C4-2B (cell line): Measurements from ENCODE around the gene MRPS24.

ENCODE experiments used
- H3K27ac ChIP-seq: fragments of 450-650 bp; 2 replicates; pipeline ENCODE4 v1.5.1; 2017
- CTCF ChIP-seq: fragments of 450-650 bp; conservative IDR thresholded peaks from 2 replicates; pipeline ENCODE4 v1.5.1; 2017; ENCODE audit warnings: mild to moderate bottlenecking
- ZFX ChIP-seq: fragments of 450-650 bp; IDR thresholded peaks from 2 replicates; pipeline ENCODE4 v1.6.1; 2017

Gene MRPS24

GRCh38 chr7:43868181-43868580 is 1.1 kb downstream of the MRPS24 start:
- TF ChIP-seq ZFX (no peak), CTCF (no peak)
- H3K27ac ChIP-seq = no peak overlapping the region

GRCh38 chr7:43865277-43865676 is 4.0 kb downstream of the MRPS24 start:
- no peak overlapping the region for H3K27ac ChIP-seq
- no peak for TF ChIP-seq ZFX
- no peak for TF ChIP-seq CTCF

- H3K27ac ChIP-seq = no peak overlapping the region
- TF ChIP-seq CTCF = no peak
- no peak for TF ChIP-seq ZFX
Measured at GRCh38 chr7:43864126-43864525, 5.2 kb downstream of the MRPS24 start.

- H3K27ac ChIP-seq = no peak overlapping the region
- TF ChIP-seq ZFX (no peak), CTCF (no peak)
Measured at GRCh38 chr7:43856996-43857395, 12.3 kb downstream of the MRPS24 start.

- H3K27ac ChIP-seq = no peak overlapping the region
- TF ChIP-seq ZFX (no peak), CTCF (no peak)
Measured at GRCh38 chr7:43856316-43856715, 13.0 kb downstream of the MRPS24 start.

GRCh38 chr7:43855176-43855575 is 14.1 kb downstream of the MRPS24 start:
- TF ChIP-seq ZFX (no peak), CTCF (no peak)

GRCh38 chr7:43851805-43852204 is 17.5 kb downstream of the MRPS24 start:
- TF ChIP-seq ZFX = no peak
- TF ChIP-seq CTCF = no peak
- no peak overlapping the region for H3K27ac ChIP-seq

More at GRCh38 chr7:43855176-43855575, 14.1 kb downstream of the MRPS24 start:
- no peak overlapping the region for H3K27ac ChIP-seq
